OCI-LY1 (cell line): Measurements from ENCODE around the gene CSAD.

ENCODE experiments used
- EZH2 ChIP-seq: fragments of 200-600 bp; sonication (generic), shearing (Covaris generic); IDR thresholded peaks from 2 replicates; pipeline ENCODE4 v1.8.0; 2017; ENCODE audit warnings: borderline replicate concordance, mixed run types, mild to moderate bottlenecking, antibody characterized with exemption, low read length, moderate library complexity, mixed read lengths
- TF ChIP-seq, protein P1 (sequence below): fragments of 200-600 bp; sonication (generic), shearing (Covaris generic); IDR thresholded peaks from 2 replicates; pipeline ENCODE4 v1.5.1; 2017; ENCODE audit warnings: mild to moderate bottlenecking, antibody characterized with exemption, low read length, moderate library complexity, mixed read lengths

- no peak for TF ChIP-seq EZH2
- TF ChIP-seq, protein P1, sequence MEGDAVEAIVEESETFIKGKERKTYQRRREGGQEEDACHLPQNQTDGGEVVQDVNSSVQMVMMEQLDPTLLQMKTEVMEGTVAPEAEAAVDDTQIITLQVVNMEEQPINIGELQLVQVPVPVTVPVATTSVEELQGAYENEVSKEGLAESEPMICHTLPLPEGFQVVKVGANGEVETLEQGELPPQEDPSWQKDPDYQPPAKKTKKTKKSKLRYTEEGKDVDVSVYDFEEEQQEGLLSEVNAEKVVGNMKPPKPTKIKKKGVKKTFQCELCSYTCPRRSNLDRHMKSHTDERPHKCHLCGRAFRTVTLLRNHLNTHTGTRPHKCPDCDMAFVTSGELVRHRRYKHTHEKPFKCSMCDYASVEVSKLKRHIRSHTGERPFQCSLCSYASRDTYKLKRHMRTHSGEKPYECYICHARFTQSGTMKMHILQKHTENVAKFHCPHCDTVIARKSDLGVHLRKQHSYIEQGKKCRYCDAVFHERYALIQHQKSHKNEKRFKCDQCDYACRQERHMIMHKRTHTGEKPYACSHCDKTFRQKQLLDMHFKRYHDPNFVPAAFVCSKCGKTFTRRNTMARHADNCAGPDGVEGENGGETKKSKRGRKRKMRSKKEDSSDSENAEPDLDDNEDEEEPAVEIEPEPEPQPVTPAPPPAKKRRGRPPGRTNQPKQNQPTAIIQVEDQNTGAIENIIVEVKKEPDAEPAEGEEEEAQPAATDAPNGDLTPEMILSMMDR, result peak; percentile 21; the same call in 1 of the 2 replicates
Measured at GRCh38 chr12:53224061-53224896, 43.6 kb upstream of the CSAD start.
